ENCODE measurements around the gene ABCG5. TPM values are rescaled to one million over a fixed set of nuclear protein-coding genes. Genes with fewer than 3 reads are reported as not detected.

Gene ABCG5
- total RNA-seq, 1 donor from 2014 or later: not detected

DNA sequence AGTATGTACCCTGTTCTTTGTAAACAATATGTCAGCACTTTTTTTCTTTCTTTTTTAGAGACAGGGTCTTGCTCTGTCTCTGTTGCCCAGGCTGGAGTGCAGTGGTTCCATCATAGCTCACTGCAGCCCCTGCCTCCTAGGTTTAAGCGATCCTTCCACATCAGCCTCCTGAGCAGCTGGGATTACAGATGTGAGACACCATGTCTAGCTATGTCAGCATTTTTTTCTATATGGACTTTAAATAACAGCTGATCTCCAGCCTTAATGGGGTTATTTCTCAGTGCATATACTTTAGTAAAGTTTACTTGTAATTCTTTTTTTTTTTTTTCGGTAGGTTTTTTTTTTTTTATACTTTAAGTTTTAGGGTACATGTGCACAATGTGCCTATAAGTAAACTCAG is 26.6 kb downstream of the ABCG5 start:
- Histone ChIP-seq H3K27ac (no peak overlapping the region), H3K27me3 (no peaks in the 10 kb centered on the region), H3K4me1 (no peaks in the 10 kb centered on the region), H3K9me3 (no peaks in the 10 kb centered on the region), H3K36me3 (peaks cover 0 to 16% of the 10 kb centered on the region in 2 donors), H3K4me3 (no peak overlapping the region)
- no peak for DNase-seq (ENCODE audit: extremely low spot score in 2 of 2)
- intact Hi-C loops (cut with DNase I): no loop called here
- TF ChIP-seq POLR2AphosphoS5 (IDR thresholded peaks at IDR 0.05; ENCODE audit: insufficient read depth in 1 of 2, low read depth in 1 of 2) (no peak), POLR2A (IDR thresholded peaks at IDR 0.05) (no peak)
- TF ChIP-seq, protein P1, sequence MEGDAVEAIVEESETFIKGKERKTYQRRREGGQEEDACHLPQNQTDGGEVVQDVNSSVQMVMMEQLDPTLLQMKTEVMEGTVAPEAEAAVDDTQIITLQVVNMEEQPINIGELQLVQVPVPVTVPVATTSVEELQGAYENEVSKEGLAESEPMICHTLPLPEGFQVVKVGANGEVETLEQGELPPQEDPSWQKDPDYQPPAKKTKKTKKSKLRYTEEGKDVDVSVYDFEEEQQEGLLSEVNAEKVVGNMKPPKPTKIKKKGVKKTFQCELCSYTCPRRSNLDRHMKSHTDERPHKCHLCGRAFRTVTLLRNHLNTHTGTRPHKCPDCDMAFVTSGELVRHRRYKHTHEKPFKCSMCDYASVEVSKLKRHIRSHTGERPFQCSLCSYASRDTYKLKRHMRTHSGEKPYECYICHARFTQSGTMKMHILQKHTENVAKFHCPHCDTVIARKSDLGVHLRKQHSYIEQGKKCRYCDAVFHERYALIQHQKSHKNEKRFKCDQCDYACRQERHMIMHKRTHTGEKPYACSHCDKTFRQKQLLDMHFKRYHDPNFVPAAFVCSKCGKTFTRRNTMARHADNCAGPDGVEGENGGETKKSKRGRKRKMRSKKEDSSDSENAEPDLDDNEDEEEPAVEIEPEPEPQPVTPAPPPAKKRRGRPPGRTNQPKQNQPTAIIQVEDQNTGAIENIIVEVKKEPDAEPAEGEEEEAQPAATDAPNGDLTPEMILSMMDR (IDR thresholded peaks at IDR 0.05): no peak

DNA sequence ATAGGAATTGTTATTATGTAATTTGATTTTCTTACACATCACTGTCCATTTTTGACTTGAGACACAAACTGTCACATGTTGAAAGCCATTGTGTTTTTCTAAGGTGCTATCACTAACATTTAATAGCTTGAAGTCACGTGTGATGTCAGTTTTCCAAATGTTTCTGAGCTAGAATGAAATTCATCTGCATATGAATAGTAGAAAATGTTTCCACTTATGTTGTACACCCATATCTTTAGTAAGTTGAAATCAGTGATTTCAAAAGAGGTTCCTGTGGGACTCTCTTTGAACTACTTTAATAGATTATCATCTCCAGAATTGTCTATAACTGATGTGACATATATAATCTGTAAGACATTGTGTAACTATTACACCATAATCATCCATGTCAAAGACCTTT is 27.8 kb downstream of the ABCG5 start:
- no peak for TF ChIP-seq POLR2A (IDR thresholded peaks at IDR 0.05)
- TF ChIP-seq, protein P1 (IDR thresholded peaks at IDR 0.05): no peak
- no peak for TF ChIP-seq POLR2AphosphoS5 (IDR thresholded peaks at IDR 0.05; ENCODE audit: insufficient read depth in 1 of 2, low read depth in 1 of 2)
- intact Hi-C loops (cut with DNase I): no loop called here
- Histone ChIP-seq H3K9me3 (no peaks in the 10 kb centered on the region), H3K27me3 (no peaks in the 10 kb centered on the region), H3K27ac (no peak overlapping the region), H3K4me3 (no peak overlapping the region), H3K4me1 (no peaks in the 10 kb centered on the region), H3K36me3 (peaks cover 0 to 16% of the 10 kb centered on the region in 2 donors)
- no peak for DNase-seq (ENCODE audit: extremely low spot score in 2 of 2)

DNA sequence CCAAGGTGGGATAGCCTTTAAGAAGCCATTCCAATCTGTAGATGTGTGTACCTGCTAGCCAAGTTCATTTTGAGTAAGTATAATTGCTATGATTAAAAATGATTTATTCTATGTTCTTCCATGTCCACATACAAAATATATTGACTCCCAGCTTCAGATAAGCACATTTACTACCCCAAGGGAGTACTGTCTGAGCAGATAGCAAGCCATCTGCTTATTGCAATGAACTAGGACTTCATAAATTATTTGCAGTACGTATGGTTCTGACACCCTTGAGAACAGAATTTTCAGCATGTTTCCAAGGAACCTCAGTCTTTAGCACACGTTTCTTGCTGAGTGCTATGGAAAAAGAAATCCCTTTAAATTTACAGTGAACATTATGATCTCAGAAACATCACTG is 28.2 kb downstream of the ABCG5 start:
- Histone ChIP-seq H3K4me3 (no peak overlapping the region), H3K36me3 (peaks cover 0 to 16% of the 10 kb centered on the region in 2 donors), H3K4me1 (no peaks in the 10 kb centered on the region), H3K27ac (no peak overlapping the region), H3K9me3 (no peaks in the 10 kb centered on the region), H3K27me3 (no peaks in the 10 kb centered on the region)
- no peak for TF ChIP-seq POLR2A (IDR thresholded peaks at IDR 0.05)
- no peak for TF ChIP-seq POLR2AphosphoS5 (IDR thresholded peaks at IDR 0.05; ENCODE audit: insufficient read depth in 1 of 2, low read depth in 1 of 2)
- TF ChIP-seq, protein P1 (IDR thresholded peaks at IDR 0.05): no peak
- intact Hi-C loops (cut with DNase I): no loop called here
- DNase-seq (ENCODE audit: extremely low spot score in 2 of 2): no peak

DNA sequence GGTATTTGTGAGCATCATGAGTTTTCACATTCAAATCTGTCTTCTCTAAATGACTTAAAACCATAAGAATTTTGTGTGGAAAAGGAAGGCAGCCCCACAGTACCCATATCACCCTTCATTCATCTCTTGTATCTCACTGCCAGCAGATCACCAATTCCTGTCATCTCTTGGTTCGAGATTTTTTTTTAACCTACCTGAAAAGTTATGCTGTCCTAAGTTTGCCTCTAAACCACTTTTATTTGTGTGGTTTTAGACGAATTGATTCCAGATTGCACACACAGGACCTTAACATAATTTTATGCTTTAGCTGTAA is 32.0 kb downstream of the ABCG5 start:
- intact Hi-C loops (cut with DNase I): no loop called here
- no peaks in the 10 kb centered on the region for H3K9me3 ChIP-seq
- no peaks in the 10 kb centered on the region for H3K4me1 ChIP-seq
- H3K27me3 ChIP-seq: no peaks in the 10 kb centered on the region
- no peak for DNase-seq (ENCODE audit: extremely low spot score in 2 of 2)
- no peak overlapping the region for H3K27ac ChIP-seq
- no peak overlapping the region for H3K4me3 ChIP-seq
- TF ChIP-seq POLR2A (IDR thresholded peaks at IDR 0.05): no peak
- TF ChIP-seq POLR2AphosphoS5 (IDR thresholded peaks at IDR 0.05; ENCODE audit: insufficient read depth in 1 of 2, low read depth in 1 of 2): no peak
- TF ChIP-seq, protein P1 (IDR thresholded peaks at IDR 0.05): no peak
- H3K36me3 ChIP-seq: peaks cover 0 to 16% of the 10 kb centered on the region in 2 donors

DNA sequence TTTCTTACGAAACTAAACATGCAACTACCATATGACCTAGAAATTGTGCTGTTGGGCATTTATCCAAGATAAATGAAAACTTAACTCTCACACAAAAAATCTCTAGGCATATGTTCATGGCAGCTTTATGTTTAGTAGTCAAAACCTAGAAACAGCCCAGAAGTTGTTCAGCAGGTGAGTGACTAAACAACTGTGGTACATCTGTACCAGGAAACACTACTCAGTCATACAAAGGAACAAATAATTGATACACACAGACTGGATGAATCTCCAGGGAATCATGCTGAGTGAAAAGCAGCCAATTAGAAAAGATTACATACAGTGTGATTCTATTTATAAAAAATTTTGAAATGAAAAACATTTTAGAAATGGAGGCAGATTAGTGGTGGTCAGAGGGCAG is 35.5 kb downstream of the ABCG5 start:
- H3K9me3 ChIP-seq: no peaks in the 10 kb centered on the region
- H3K4me1 ChIP-seq: no peaks in the 10 kb centered on the region
- no peaks in the 10 kb centered on the region for H3K27me3 ChIP-seq
- intact Hi-C loops (cut with DNase I): no loop called here
- H3K36me3 ChIP-seq: no peaks in the 10 kb centered on the region
- H3K27ac ChIP-seq: no peak overlapping the region
- no peak for DNase-seq (ENCODE audit: extremely low spot score in 2 of 2)
- TF ChIP-seq POLR2AphosphoS5 (IDR thresholded peaks at IDR 0.05; ENCODE audit: insufficient read depth in 1 of 2, low read depth in 1 of 2) (no peak), POLR2A (IDR thresholded peaks at IDR 0.05) (no peak)
- TF ChIP-seq, protein P1 (IDR thresholded peaks at IDR 0.05): no peak
- no peak overlapping the region for H3K4me3 ChIP-seq
